Measurements from ENCODE around the gene DYNC2I2. TPM values are rescaled to one million over a fixed set of nuclear protein-coding genes. Genes with fewer than 3 reads are reported as not detected.

Gene DYNC2I2
- 98.9 to 149 TPM (median 138 TPM) in 5 replicates for total RNA-seq (2022; extraction: Qiagen RNA extraction)

GRCh38 chr9:128656416-128657343 lies at the start of gene DYNC2I2:
TSS of gene DYNC2I2 (minus strand) at chr9:128656847. CDS start at chr9:128656726, 121 bp downstream.

GRCh38 chr9:128702445-128702948 lies 45.9 kb upstream of the DYNC2I2 start, which contains the start of gene PKN3:
TSS of gene PKN3 (plus strand) at chr9:128702503. CDS start at chr9:128702916, 413 bp downstream.

GRCh38 chr9:128688501-128689292 lies 32.0 kb upstream of the DYNC2I2 start, which contains the start of gene SET:
TSS of gene SET (plus strand) at chr9:128689222. CDS start at chr9:128689583, 361 bp downstream.

Other genes starting within 250 kb of the DYNC2I2 start
- 34.2 to 41.0 TPM (median 36.2 TPM) in 5 replicates for gene CERCAM, start 236.0 kb downstream of the DYNC2I2 start, total RNA-seq (2022; extraction: Qiagen RNA extraction)
- 21.7 to 26.4 TPM (median 23.6 TPM) in 5 replicates for gene ODF2, start 200.8 kb downstream of the DYNC2I2 start, total RNA-seq (2022; extraction: Qiagen RNA extraction)
- gene GLE1, start 152.1 kb downstream of the DYNC2I2 start, total RNA-seq (2022; extraction: Qiagen RNA extraction): 26.5 to 29.0 TPM (median 28.3 TPM) in 5 replicates
- 129 to 153 TPM (median 147 TPM) in 5 replicates for gene SPTAN1, start 104.3 kb downstream of the DYNC2I2 start, total RNA-seq (2022; extraction: Qiagen RNA extraction)
- gene SET, start 32.4 kb upstream of the DYNC2I2 start, total RNA-seq (2022; extraction: Qiagen RNA extraction): 374 to 503 TPM (median 376 TPM) in 5 replicates
- gene PKN3, start 45.7 kb upstream of the DYNC2I2 start, total RNA-seq (2022; extraction: Qiagen RNA extraction): 13.1 to 18.5 TPM (median 16.8 TPM) in 5 replicates
- 65.4 to 100.0 TPM (median 97.3 TPM) in 5 replicates for gene ZDHHC12, start 67.3 kb upstream of the DYNC2I2 start, total RNA-seq (2022; extraction: Qiagen RNA extraction)
- 14.9 to 18.2 TPM (median 16.2 TPM) in 5 replicates for gene ZER1, start 115.1 kb upstream of the DYNC2I2 start, total RNA-seq (2022; extraction: Qiagen RNA extraction)
- 20.2 to 22.3 TPM (median 20.8 TPM) in 5 replicates for gene TBC1D13, start 130.4 kb upstream of the DYNC2I2 start, total RNA-seq (2022; extraction: Qiagen RNA extraction)
- gene ENDOG, start 161.7 kb upstream of the DYNC2I2 start, total RNA-seq (2022; extraction: Qiagen RNA extraction): 16.5 to 37.5 TPM (median 36.8 TPM) in 5 replicates
- gene SPOUT1, start 172.9 kb upstream of the DYNC2I2 start, total RNA-seq (2022; extraction: Qiagen RNA extraction): 19.6 to 51.4 TPM (median 47.7 TPM) in 5 replicates
- gene KYAT1, start 225.1 kb upstream of the DYNC2I2 start, total RNA-seq (2022; extraction: Qiagen RNA extraction): 9.8 to 15.3 TPM (median 13.1 TPM) in 5 replicates
- 132 to 153 TPM (median 147 TPM) in 5 replicates for gene LRRC8A, start 225.3 kb upstream of the DYNC2I2 start, total RNA-seq (2022; extraction: Qiagen RNA extraction)

Measured in A549 treated with AZD2906 at 1 μM for 4 hours (cell line).